ENCODE data around the gene COMTD1. TPM values are rescaled to one million over a fixed set of nuclear protein-coding genes. Genes with fewer than 3 reads are reported as not detected.
"Not testable (repeated sequence)": the region's sequence is repeated elsewhere in the genome, so short reads cannot be mapped to it uniquely, and the experiment has no call there.

Gene COMTD1
- total and polyA plus RNA-seq, 4 donors, result 4.6 to 64.1 (median 29.4) TPM

GRCh38 chr10:75207857-75208144, 28.0 kb downstream of the COMTD1 start:
- DNase-seq (no peak), ATAC-seq (ENCODE audit: insufficient read depth, low FRiP score) (no peak)
- Histone ChIP-seq H3K9me3 (ENCODE audit: control insufficient read depth in 4 of 4, insufficient read depth in 3 of 4, low read length in 3 of 4) (no peaks in the 10 kb centered on the region), H3K36me3 (ENCODE audit: control insufficient read depth in 4 of 4, insufficient read depth in 4 of 4, low read length in 4 of 4) (peaks cover 0 to 12% (median 6%) of the 10 kb centered on the region in 4 donors), H3K27ac (ENCODE audit: low read depth in 1 of 2, low read length in 1 of 2) (no peak overlapping the region), H3K9ac (ENCODE audit: insufficient read depth in 1 of 2, low read length in 2 of 2) (no peak overlapping the region), H3K4me1 (ENCODE audit: control insufficient read depth in 5 of 5, insufficient read depth in 5 of 5, low read length in 5 of 5) (peaks cover 0 to 19% (median 4%) of the 10 kb centered on the region in 5 donors), H3K4me3 (no peak overlapping the region), H3K27me3 (ENCODE audit: control insufficient read depth in 3 of 3, insufficient read depth in 3 of 3, low read length in 2 of 3) (peaks cover 0 to 2% (median 0%) of the 10 kb centered on the region in 3 donors)
- TF ChIP-seq, protein P1, sequence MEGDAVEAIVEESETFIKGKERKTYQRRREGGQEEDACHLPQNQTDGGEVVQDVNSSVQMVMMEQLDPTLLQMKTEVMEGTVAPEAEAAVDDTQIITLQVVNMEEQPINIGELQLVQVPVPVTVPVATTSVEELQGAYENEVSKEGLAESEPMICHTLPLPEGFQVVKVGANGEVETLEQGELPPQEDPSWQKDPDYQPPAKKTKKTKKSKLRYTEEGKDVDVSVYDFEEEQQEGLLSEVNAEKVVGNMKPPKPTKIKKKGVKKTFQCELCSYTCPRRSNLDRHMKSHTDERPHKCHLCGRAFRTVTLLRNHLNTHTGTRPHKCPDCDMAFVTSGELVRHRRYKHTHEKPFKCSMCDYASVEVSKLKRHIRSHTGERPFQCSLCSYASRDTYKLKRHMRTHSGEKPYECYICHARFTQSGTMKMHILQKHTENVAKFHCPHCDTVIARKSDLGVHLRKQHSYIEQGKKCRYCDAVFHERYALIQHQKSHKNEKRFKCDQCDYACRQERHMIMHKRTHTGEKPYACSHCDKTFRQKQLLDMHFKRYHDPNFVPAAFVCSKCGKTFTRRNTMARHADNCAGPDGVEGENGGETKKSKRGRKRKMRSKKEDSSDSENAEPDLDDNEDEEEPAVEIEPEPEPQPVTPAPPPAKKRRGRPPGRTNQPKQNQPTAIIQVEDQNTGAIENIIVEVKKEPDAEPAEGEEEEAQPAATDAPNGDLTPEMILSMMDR (IDR thresholded peaks at IDR 0.05; ENCODE audit: control extremely low read depth, extremely low read depth), result no peak
- 88 to 98% methylated on average over 1 of the region's 1 CpG for WGBS, 2 donors

GRCh38 chr10:75207079-75207856, 28.5 kb downstream of the COMTD1 start:
- Histone ChIP-seq H3K4me3 (no peak overlapping the region), H3K9ac (ENCODE audit: insufficient read depth in 1 of 2, low read length in 2 of 2) (no peak overlapping the region), H3K36me3 (ENCODE audit: control insufficient read depth in 4 of 4, insufficient read depth in 4 of 4, low read length in 4 of 4) (peaks cover 0 to 9% (median 3%) of the 10 kb centered on the region in 4 donors), H3K27ac (ENCODE audit: low read depth in 1 of 2, low read length in 1 of 2) (no peak overlapping the region), H3K4me1 (ENCODE audit: control insufficient read depth in 5 of 5, insufficient read depth in 5 of 5, low read length in 5 of 5) (peaks cover 0 to 14% (median 4%) of the 10 kb centered on the region in 5 donors), H3K27me3 (ENCODE audit: control insufficient read depth in 3 of 3, insufficient read depth in 3 of 3, low read length in 2 of 3) (peaks cover 0 to 2% (median 0%) of the 10 kb centered on the region in 3 donors), H3K9me3 (ENCODE audit: control insufficient read depth in 4 of 4, insufficient read depth in 3 of 4, low read length in 3 of 4) (no peaks in the 10 kb centered on the region)
- WGBS, 2 donors, result 65 to 68% methylated on average over 13 of the region's 13 CpGs
- TF ChIP-seq, protein P1 (IDR thresholded peaks at IDR 0.05; ENCODE audit: control extremely low read depth, extremely low read depth), result no peak
- no peak for ATAC-seq (ENCODE audit: insufficient read depth, low FRiP score)
- no peak for DNase-seq

DNA sequence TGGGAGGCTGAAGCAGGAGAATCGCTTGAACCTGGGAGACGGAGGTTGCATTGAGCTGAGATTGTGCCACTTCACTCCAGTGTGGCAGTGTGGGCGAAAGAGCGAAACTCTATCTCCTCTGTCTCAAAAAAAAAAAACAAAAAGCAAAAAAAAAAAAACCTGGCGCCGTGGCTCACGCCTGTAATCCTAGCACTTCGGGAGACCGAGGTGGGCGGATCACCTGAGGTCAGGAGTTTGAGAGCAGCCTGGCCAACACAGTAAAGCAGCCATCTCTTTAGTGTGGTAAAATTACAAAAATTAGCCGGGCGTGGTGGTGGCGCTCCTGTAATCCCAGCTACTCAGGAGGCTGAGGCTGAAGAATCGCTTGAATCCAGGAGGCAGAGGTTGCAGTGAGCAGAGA, 29.1 kb downstream of the COMTD1 start:
- not testable (repeated sequence) for ATAC-seq (ENCODE audit: insufficient read depth, low FRiP score); H3K27me3 ChIP-seq (ENCODE audit: control insufficient read depth in 3 of 3, insufficient read depth in 3 of 3, low read length in 2 of 3); H3K9ac ChIP-seq (ENCODE audit: insufficient read depth in 1 of 2, low read length in 2 of 2); H3K4me3 ChIP-seq; H3K9me3 ChIP-seq (ENCODE audit: control insufficient read depth in 4 of 4, insufficient read depth in 3 of 4, low read length in 3 of 4); DNase-seq; H3K4me1 ChIP-seq (ENCODE audit: control insufficient read depth in 5 of 5, insufficient read depth in 5 of 5, low read length in 5 of 5); H3K36me3 ChIP-seq (ENCODE audit: control insufficient read depth in 4 of 4, insufficient read depth in 4 of 4, low read length in 4 of 4); H3K27ac ChIP-seq (ENCODE audit: low read depth in 1 of 2, low read length in 1 of 2)
- WGBS, 2 donors, result 78 to 91% methylated on average over 14 of the region's 14 CpGs

- no peak overlapping the region for H3K4me3 ChIP-seq
- H3K9ac ChIP-seq (ENCODE audit: insufficient read depth in 1 of 2, low read length in 2 of 2), result no peak overlapping the region
- no peak overlapping the region for H3K27ac ChIP-seq (ENCODE audit: low read depth in 1 of 2, low read length in 1 of 2)
- peaks cover 0 to 3% (median under 1%) of the 10 kb centered on the region in 4 donors for H3K36me3 ChIP-seq (ENCODE audit: control insufficient read depth in 4 of 4, insufficient read depth in 4 of 4, low read length in 4 of 4)
- peaks cover 0 to 2% (median 0%) of the 10 kb centered on the region in 3 donors for H3K27me3 ChIP-seq (ENCODE audit: control insufficient read depth in 3 of 3, insufficient read depth in 3 of 3, low read length in 2 of 3)
- WGBS, 2 donors, result 92 to 96% methylated on average over 2 of the region's 2 CpGs
- peaks cover 0 to 4% (median 1%) of the 10 kb centered on the region in 5 donors for H3K4me1 ChIP-seq (ENCODE audit: control insufficient read depth in 5 of 5, insufficient read depth in 5 of 5, low read length in 5 of 5)
- DNase-seq (no peak), ATAC-seq (ENCODE audit: insufficient read depth, low FRiP score) (no peak)
- no peaks in the 10 kb centered on the region for H3K9me3 ChIP-seq (ENCODE audit: control insufficient read depth in 4 of 4, insufficient read depth in 3 of 4, low read length in 3 of 4)
- TF ChIP-seq, protein P1 (IDR thresholded peaks at IDR 0.05; ENCODE audit: control extremely low read depth, extremely low read depth), result no peak
Observed at GRCh38 chr10:75205908-75206307, 29.8 kb downstream of the COMTD1 start.
